ENCODE results near the gene SLC35F3. TPM values are rescaled to one million over a fixed set of nuclear protein-coding genes. Genes with fewer than 3 reads are reported as not detected.

The SLC35F3 gene
- total and polyA plus RNA-seq, 9 of the 15 experiments (the other 6 are each of a cell fraction or from before 2014, with no cell fraction given) = 0.04 to 0.07 (median 0.04) TPM; not detected in 6

DNA sequence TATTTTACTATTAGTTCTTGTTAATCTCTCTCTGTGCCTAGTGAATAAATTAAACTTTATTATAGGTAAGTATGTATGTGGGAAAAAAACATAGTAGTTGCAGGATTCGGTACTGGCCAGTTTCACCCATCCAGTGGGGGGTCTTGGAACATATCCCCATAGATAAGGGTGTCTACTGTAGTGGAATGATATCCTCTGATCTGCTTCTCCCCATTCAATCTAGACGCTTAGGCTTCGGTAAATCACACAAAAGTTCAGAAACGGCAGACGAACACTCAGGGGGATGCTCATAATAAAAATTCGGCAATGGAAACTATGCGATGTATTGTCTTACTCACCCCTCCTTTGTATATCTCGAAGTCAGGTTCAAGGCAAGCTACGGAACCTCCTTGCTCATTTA lies 235.9 kb downstream of the SLC35F3 start:
- intact Hi-C loops (cut with micrococcal nuclease) = no loop called here
- BruUV-seq (replicated peaks) = no TSS peak
- DNase-seq (ENCODE audit: extremely low read depth in 1 of 4, low spot score in 3 of 4) (no peak), FAIRE-seq (no peak), ATAC-seq (no peak)
- Histone ChIP-seq H3K4me2 (ENCODE audit: insufficient read depth, low read length) (no peak overlapping the region), H3K4me3 (no peak overlapping the region), H2AFZ (ENCODE audit: low read depth, low read length) (no peak overlapping the region), H3K36me3 (ENCODE audit: control insufficient read depth, insufficient read depth, low read length) (no peaks in the 10 kb centered on the region), H3K27ac (ENCODE audit: extremely low read depth, low read depth, low read length) (no peak overlapping the region), H3K9me1 (ENCODE audit: control insufficient read depth, insufficient read depth, low read length) (no peaks in the 10 kb centered on the region), H3K9me3 (replicated peaks; ENCODE audit: control insufficient read depth, insufficient read depth, low read depth, low read length) (no peaks in the 10 kb centered on the region), H3K27me3 (ENCODE audit: control insufficient read depth in 2 of 2, insufficient read depth in 2 of 2, low read length in 2 of 2) (peaks cover 3 to 11% of the 10 kb centered on the region in 2 experiments; a peak in 3 of 5 replicates), H4K20me1 (replicated peaks; ENCODE audit: control insufficient read depth, insufficient read depth, low read length) (no peaks in the 10 kb centered on the region), H3K79me2 (ENCODE audit: control insufficient read depth, insufficient read depth, low read length) (no peaks in the 10 kb centered on the region), H3K9ac (ENCODE audit: insufficient read depth in 1 of 2, low read depth in 2 of 2, low read length in 2 of 2) (no peak overlapping the region), H3K4me1 (replicated peaks in 1 of 2; ENCODE audit: control insufficient read depth in 2 of 2, insufficient read depth in 2 of 2, low read length in 2 of 2) (no peaks in the 10 kb centered on the region)
- in situ Hi-C loops (cut with MboI) = no loop called here
- WGBS (ENCODE audit: insufficient coverage, low coverage, missing lambda C conversion rate) = 1% methylated on average over 9 of the region's 9 CpGs
- ChIA-PET POLR2A (no interaction called here), CTCF (ENCODE audit: low intra/inter-chr PET ratio) (no interaction called here)
- TF ChIP-seq SMARCE1 (IDR thresholded peaks at IDR 0.05) (no peak), ZNF384 (IDR thresholded peaks at IDR 0.05; ENCODE audit: low read depth, low read length) (no peak), NCOA1 (IDR thresholded peaks at IDR 0.05; ENCODE audit: low read depth) (no peak), BCL6 (CRISPR knock-in tag; IDR thresholded peaks at IDR 0.05) (no peak), CBX2 (IDR thresholded peaks at IDR 0.05; ENCODE audit: insufficient read depth, low read length, poor library complexity, severe bottlenecking) (no peak), SAP30 (IDR thresholded peaks at IDR 0.05; ENCODE audit: borderline replicate concordance, insufficient read depth, low read depth, low read length, poor library complexity, severe bottlenecking) (no peak), SMARCA5 (IDR thresholded peaks at IDR 0.05) (no peak)
- TF ChIP-seq, protein P1, sequence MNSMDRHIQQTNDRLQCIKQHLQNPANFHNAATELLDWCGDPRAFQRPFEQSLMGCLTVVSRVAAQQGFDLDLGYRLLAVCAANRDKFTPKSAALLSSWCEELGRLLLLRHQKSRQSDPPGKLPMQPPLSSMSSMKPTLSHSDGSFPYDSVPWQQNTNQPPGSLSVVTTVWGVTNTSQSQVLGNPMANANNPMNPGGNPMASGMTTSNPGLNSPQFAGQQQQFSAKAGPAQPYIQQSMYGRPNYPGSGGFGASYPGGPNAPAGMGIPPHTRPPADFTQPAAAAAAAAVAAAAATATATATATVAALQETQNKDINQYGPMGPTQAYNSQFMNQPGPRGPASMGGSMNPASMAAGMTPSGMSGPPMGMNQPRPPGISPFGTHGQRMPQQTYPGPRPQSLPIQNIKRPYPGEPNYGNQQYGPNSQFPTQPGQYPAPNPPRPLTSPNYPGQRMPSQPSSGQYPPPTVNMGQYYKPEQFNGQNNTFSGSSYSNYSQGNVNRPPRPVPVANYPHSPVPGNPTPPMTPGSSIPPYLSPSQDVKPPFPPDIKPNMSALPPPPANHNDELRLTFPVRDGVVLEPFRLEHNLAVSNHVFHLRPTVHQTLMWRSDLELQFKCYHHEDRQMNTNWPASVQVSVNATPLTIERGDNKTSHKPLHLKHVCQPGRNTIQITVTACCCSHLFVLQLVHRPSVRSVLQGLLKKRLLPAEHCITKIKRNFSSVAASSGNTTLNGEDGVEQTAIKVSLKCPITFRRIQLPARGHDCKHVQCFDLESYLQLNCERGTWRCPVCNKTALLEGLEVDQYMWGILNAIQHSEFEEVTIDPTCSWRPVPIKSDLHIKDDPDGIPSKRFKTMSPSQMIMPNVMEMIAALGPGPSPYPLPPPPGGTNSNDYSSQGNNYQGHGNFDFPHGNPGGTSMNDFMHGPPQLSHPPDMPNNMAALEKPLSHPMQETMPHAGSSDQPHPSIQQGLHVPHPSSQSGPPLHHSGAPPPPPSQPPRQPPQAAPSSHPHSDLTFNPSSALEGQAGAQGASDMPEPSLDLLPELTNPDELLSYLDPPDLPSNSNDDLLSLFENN (IDR thresholded peaks at IDR 0.05; ENCODE audit: low read depth in 2 of 2, low read length in 2 of 2) = no peak
- TF ChIP-seq, protein P2, sequence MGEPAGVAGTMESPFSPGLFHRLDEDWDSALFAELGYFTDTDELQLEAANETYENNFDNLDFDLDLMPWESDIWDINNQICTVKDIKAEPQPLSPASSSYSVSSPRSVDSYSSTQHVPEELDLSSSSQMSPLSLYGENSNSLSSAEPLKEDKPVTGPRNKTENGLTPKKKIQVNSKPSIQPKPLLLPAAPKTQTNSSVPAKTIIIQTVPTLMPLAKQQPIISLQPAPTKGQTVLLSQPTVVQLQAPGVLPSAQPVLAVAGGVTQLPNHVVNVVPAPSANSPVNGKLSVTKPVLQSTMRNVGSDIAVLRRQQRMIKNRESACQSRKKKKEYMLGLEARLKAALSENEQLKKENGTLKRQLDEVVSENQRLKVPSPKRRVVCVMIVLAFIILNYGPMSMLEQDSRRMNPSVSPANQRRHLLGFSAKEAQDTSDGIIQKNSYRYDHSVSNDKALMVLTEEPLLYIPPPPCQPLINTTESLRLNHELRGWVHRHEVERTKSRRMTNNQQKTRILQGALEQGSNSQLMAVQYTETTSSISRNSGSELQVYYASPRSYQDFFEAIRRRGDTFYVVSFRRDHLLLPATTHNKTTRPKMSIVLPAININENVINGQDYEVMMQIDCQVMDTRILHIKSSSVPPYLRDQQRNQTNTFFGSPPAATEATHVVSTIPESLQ (CRISPR knock-in tag; IDR thresholded peaks at IDR 0.05) = no peak
- TF ChIP-seq, protein P3, sequence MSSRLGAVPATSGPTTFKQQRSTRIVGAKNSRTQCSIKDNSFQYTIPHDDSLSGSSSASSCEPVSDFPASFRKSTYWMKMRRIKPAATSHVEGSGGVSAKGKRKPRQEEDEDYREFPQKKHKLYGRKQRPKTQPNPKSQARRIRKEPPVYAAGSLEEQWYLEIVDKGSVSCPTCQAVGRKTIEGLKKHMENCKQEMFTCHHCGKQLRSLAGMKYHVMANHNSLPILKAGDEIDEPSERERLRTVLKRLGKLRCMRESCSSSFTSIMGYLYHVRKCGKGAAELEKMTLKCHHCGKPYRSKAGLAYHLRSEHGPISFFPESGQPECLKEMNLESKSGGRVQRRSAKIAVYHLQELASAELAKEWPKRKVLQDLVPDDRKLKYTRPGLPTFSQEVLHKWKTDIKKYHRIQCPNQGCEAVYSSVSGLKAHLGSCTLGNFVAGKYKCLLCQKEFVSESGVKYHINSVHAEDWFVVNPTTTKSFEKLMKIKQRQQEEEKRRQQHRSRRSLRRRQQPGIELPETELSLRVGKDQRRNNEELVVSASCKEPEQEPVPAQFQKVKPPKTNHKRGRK (tag; IDR thresholded peaks at IDR 0.05) = no peak

All from K562 (cell line).